H9 (cell line): ENCODE data around the gene C19orf53. TPM values are rescaled to one million over a fixed set of nuclear protein-coding genes. Genes with fewer than 3 reads are reported as not detected.

ENCODE experiments used
- DNase-seq: peaks from one replicate; pipeline ENCODE4 v3.0.0-alpha.2; 2017
- H2AFZ ChIP-seq: one replicate; pipeline ENCODE4 v1.6.1; 2013; ENCODE audit warnings: mild to moderate bottlenecking, low read length, control low read depth, moderate library complexity
- H2AK5ac ChIP-seq: 2 replicates; pipeline ENCODE4 v1.6.1; 2013; ENCODE audit warnings: low read length, control low read depth, mixed read lengths; ENCODE audit not compliant: insufficient read length
- H2BK120ac ChIP-seq: one replicate; pipeline ENCODE4 v1.6.1; 2013; ENCODE audit warnings: low read depth, mild to moderate bottlenecking, low read length, control low read depth, inconsistent platforms; ENCODE audit not compliant: poor library complexity, severe bottlenecking
- H2BK12ac ChIP-seq: 2 replicates; pipeline ENCODE4 v1.6.1; 2013; ENCODE audit warnings: low read length, control low read depth, mixed read lengths, low read depth; ENCODE audit not compliant: insufficient read length
- H2BK15ac ChIP-seq: 2 replicates; pipeline ENCODE4 v1.6.1; 2013; ENCODE audit warnings: low read depth, low read length, control low read depth
- H2BK20ac ChIP-seq: one replicate; pipeline ENCODE4 v1.6.1; 2013; ENCODE audit warnings: low read depth, mild to moderate bottlenecking, low read length, control low read depth, inconsistent platforms; ENCODE audit not compliant: poor library complexity, severe bottlenecking
- H2BK5ac ChIP-seq: 2 replicates; pipeline ENCODE4 v1.6.1; 2013; ENCODE audit warnings: low read length, control low read depth, mixed read lengths; ENCODE audit not compliant: insufficient read length
- H3K14ac ChIP-seq: 2 replicates; pipeline ENCODE4 v1.6.1; 2013; ENCODE audit warnings: low read length, control low read depth; ENCODE audit not compliant: insufficient read depth
- H3K18ac ChIP-seq: 2 replicates; pipeline ENCODE4 v1.6.1; 2013; ENCODE audit warnings: low read depth, mild to moderate bottlenecking, mixed read lengths, low read length, control low read depth; ENCODE audit not compliant: insufficient read length
- H3K23ac ChIP-seq: 2 replicates; pipeline ENCODE4 v1.6.1; 2013; ENCODE audit warnings: low read length, control low read depth, mixed read lengths, low read depth; ENCODE audit not compliant: insufficient read length
- H3K23me2 ChIP-seq: 2 replicates; pipeline ENCODE4 v1.6.1; 2013; ENCODE audit warnings: low read depth, mild to moderate bottlenecking, mixed read lengths, low read length, control low read depth; ENCODE audit not compliant: insufficient read length, poor library complexity, severe bottlenecking
- H3K27ac ChIP-seq: 2 replicates; pipeline ENCODE4 v1.5.1; 2013; ENCODE audit warnings: low read length, control low read depth, mixed read lengths, low read depth; ENCODE audit not compliant: insufficient read length
- H3K27me3 ChIP-seq: 2 replicates; pipeline ENCODE4 v1.6.1; 2013; ENCODE audit warnings: low read length, control low read depth, inconsistent platforms; ENCODE audit not compliant: insufficient read depth
- H3K4ac ChIP-seq: 2 replicates; pipeline ENCODE4 v1.6.1; 2013; ENCODE audit warnings: low read depth, mild to moderate bottlenecking, control low read depth, inconsistent platforms, low read length, moderate library complexity
- H3K4me1 ChIP-seq: 2 replicates; pipeline ENCODE4 v1.6.1; 2013; ENCODE audit warnings: low read length, control low read depth, inconsistent platforms; ENCODE audit not compliant: insufficient read depth
- H3K4me2 ChIP-seq: 2 replicates; pipeline ENCODE4 v1.6.1; 2013; ENCODE audit warnings: low read length, control low read depth, mixed read lengths; ENCODE audit not compliant: insufficient read length, insufficient read depth
- H3K56ac ChIP-seq: 2 replicates; pipeline ENCODE4 v1.6.1; 2013; ENCODE audit warnings: low read depth, mild to moderate bottlenecking, mixed read lengths, low read length, control low read depth; ENCODE audit not compliant: insufficient read length
- H3K79me1 ChIP-seq: 2 replicates; pipeline ENCODE4 v1.6.1; 2013; ENCODE audit warnings: low read depth, mild to moderate bottlenecking, moderate library complexity, low read length, control low read depth, inconsistent platforms; ENCODE audit not compliant: insufficient read depth, poor library complexity, severe bottlenecking
- H3K79me2 ChIP-seq: 2 replicates; pipeline ENCODE4 v1.6.1; 2013; ENCODE audit warnings: low read length, control low read depth, inconsistent platforms; ENCODE audit not compliant: insufficient read depth
- H3K9ac ChIP-seq: 2 replicates; pipeline ENCODE4 v1.6.1; 2013; ENCODE audit warnings: low read length, control low read depth, mixed read lengths; ENCODE audit not compliant: insufficient read length; ENCODE audit errors: extremely low read depth
- H3K9me3 ChIP-seq: one replicate; pipeline ENCODE4 v1.6.1; 2013; ENCODE audit warnings: low read depth, low read length, inconsistent platforms; ENCODE audit not compliant: control insufficient read depth
- H3T11ph ChIP-seq: one replicate; pipeline ENCODE4 v1.6.1; 2013; ENCODE audit warnings: mild to moderate bottlenecking, low read length, control low read depth, inconsistent platforms
- H4K20me1 ChIP-seq: one replicate; pipeline ENCODE4 v1.6.1; 2013; ENCODE audit not compliant: control insufficient read depth, insufficient read length, insufficient read depth
- H4K5ac ChIP-seq: 2 replicates; pipeline ENCODE4 v1.6.1; 2013; ENCODE audit warnings: low read depth, mild to moderate bottlenecking, mixed read lengths, low read length, control low read depth; ENCODE audit not compliant: insufficient read length
- H4K8ac ChIP-seq: replicated peaks from 2 replicates; pipeline ENCODE4 v1.6.1; 2013; ENCODE audit warnings: low read length, control low read depth, mixed read lengths, low read depth; ENCODE audit not compliant: insufficient read length
- H4K91ac ChIP-seq: 2 replicates; pipeline ENCODE4 v1.6.1; 2013; ENCODE audit warnings: low read depth, mild to moderate bottlenecking, moderate library complexity, mixed read lengths, low read length, control low read depth; ENCODE audit not compliant: insufficient read length
- H3K27ac Mint-ChIP-seq, 3 experiments: 2 replicates in 2 of 3; 3 replicates in 1 of 3; pipeline ENCODE4 v1.8.0; 2020 to 2021; ENCODE audit warnings: mixed read lengths in 3 of 3, mild to moderate bottlenecking in 1 of 3, moderate library complexity in 1 of 3
- H3K27me3 Mint-ChIP-seq: 2 replicates; pipeline ENCODE4 v1.8.0; 2021; ENCODE audit warnings: low read depth, mild to moderate bottlenecking, moderate library complexity, mixed read lengths
- H3K36me3 Mint-ChIP-seq, 3 experiments: 2 replicates in 2 of 3; 3 replicates in 1 of 3; pipeline ENCODE4 v1.8.0; 2020 to 2021; ENCODE audit warnings: low read depth in 3 of 3, mixed read lengths in 3 of 3; ENCODE audit not compliant: insufficient read depth in 1 of 3
- H3K4me1 Mint-ChIP-seq, 2 experiments: 2 replicates each; pipeline ENCODE4 v1.8.0; 2020; ENCODE audit warnings: mixed read lengths in 2 of 2
- H3K4me3 Mint-ChIP-seq, 2 experiments: 2 replicates in 1 of 2; 3 replicates in 1 of 2; pipeline ENCODE4 v1.8.0; 2020 to 2021; ENCODE audit warnings: mild to moderate bottlenecking in 2 of 2, mixed read lengths in 2 of 2, moderate library complexity in 1 of 2
- H3K9me3 Mint-ChIP-seq, 2 experiments: 2 replicates in 1 of 2; 3 replicates in 1 of 2; pipeline ENCODE4 v1.8.0; 2020; ENCODE audit warnings: mild to moderate bottlenecking in 2 of 2, mixed read lengths in 2 of 2, moderate library complexity in 1 of 2
- CTCF ChIP-seq: fragments of 200-600 bp; sonication (generic); conservative IDR thresholded peaks from 3 replicates; pipeline ENCODE4 v1.8.0; 2021; ENCODE audit warnings: antibody characterized with exemption, mild to moderate bottlenecking
- total RNA-seq: library from RNA; stranded (reverse); gene quantifications from 2 replicates; pipeline ENCODE4 v1.2.1, GENCODE V29; 2021

The C19orf53 gene
- total RNA-seq, 1 experiment from 2014 or later = 129 TPM

- Histone ChIP-seq H3K56ac (no peak overlapping the region), H3K4me2 (no peak overlapping the region), H3K9ac (no peak overlapping the region), H3K79me2 (no peaks in the 10 kb centered on the region), H3K9me3 (no peaks in the 10 kb centered on the region), H3K23ac (no peak overlapping the region), H4K91ac (no peak overlapping the region), H4K5ac (no peak overlapping the region), H3K27me3 (no peaks in the 10 kb centered on the region), H2BK12ac (no peak overlapping the region), H2BK20ac (no peak overlapping the region), H3K23me2 (no peaks in the 10 kb centered on the region), H2AK5ac (no peak overlapping the region), H2AFZ (no peak overlapping the region), H2BK15ac (no peak overlapping the region), H3K18ac (no peak overlapping the region), H3T11ph (no peak overlapping the region), H3K27ac (no peak overlapping the region), H2BK5ac (no peak overlapping the region), H3K79me1 (no peaks in the 10 kb centered on the region), H3K14ac (no peak overlapping the region), H4K8ac (no peak overlapping the region), H2BK120ac (no peak overlapping the region), H3K4ac (no peak overlapping the region), H3K4me1 (no peaks in the 10 kb centered on the region), H4K20me1 (no peaks in the 10 kb centered on the region)
- H3K27ac Mint-ChIP-seq = peak overlapping the region in 1 of 3 experiments; percentile 55; a peak in 1 of 7 replicates
- no peaks in the 10 kb centered on the region; the same call in 1 of the 2 replicates for H3K27me3 Mint-ChIP-seq
- no peak for DNase-seq
- peaks cover 3 to 8% of the 10 kb centered on the region in 2 experiments; a peak in 3 of 5 replicates for H3K9me3 Mint-ChIP-seq
- H3K4me3 Mint-ChIP-seq = no peak overlapping the region
- peaks cover 4 to 11% (median 7%) of the 10 kb centered on the region in 3 experiments; a peak in 5 of 7 replicates for H3K36me3 Mint-ChIP-seq
- peaks cover 18% of the 10 kb centered on the region in 2 experiments for H3K4me1 Mint-ChIP-seq
- no peak for TF ChIP-seq CTCF
These were observed 30.1 kb upstream of the C19orf53 start for GRCh38 chr19:13744174-13744573.
